ENCODE results near the gene TMEM233. TPM values are rescaled to one million over a fixed set of nuclear protein-coding genes. Genes with fewer than 3 reads are reported as not detected.

The TMEM233 gene
- total and polyA plus RNA-seq, 10 of the 15 experiments (the other 5 are each of a cell fraction or from before 2014, with no cell fraction given) = not detected

- H4K20me1 ChIP-seq (ENCODE audit: control insufficient read depth, insufficient read depth) = no peaks in the 10 kb centered on the region
- no peak overlapping the region for H3K4me3 ChIP-seq
- ChIA-PET RAD21 (ENCODE audit: unreplicated experiment) (no interaction called here), CTCF (interaction anchor here (0.6 to 7.2 kb wide), 2 partner anchors 9 to 429 kb away, joined by 3 to 91 read pairs; no protein-coding TSS in a partner anchor), POLR2A (no interaction called here), SMC1A (ENCODE audit: uncharacterized antibody, unreplicated experiment) (interaction anchor here (0.9 to 6.9 kb wide), 2 partner anchors 7 to 8 kb away, joined by 3 to 83 read pairs; no protein-coding TSS in a partner anchor)
- no peak for DNase-seq (ENCODE audit: low read depth, low spot score)
- intact Hi-C loops (cut with micrococcal nuclease; ENCODE audit: unreplicated experiment) (no loop called here), in situ Hi-C loops (cut with MboI) (loop anchor here (25.0 kb wide), 1 partner anchor 1536 kb away; the partner anchor contains the start of gene PEBP1)
- no peak for TF ChIP-seq SUZ12 (IDR thresholded peaks at IDR 0.05; ENCODE audit: unreplicated experiment)
- TF ChIP-seq RUNX3 (IDR thresholded peaks at IDR 0.05; ENCODE audit: low read length) = peak; percentile 58
- TF ChIP-seq IRF5 (IDR thresholded peaks at IDR 0.05; ENCODE audit: borderline replicate concordance) = no peak
- TF ChIP-seq ETV6 (conservative IDR thresholded peaks at IDR 0.05 in 1 of 2, IDR thresholded peaks at IDR 0.05 in 1 of 2; ENCODE audit: borderline replicate concordance in 1 of 2, low read depth in 1 of 2) = peak in 1 of 2 experiments; percentile 62; a peak in 1 of 4 replicates
- TF ChIP-seq CHD2 (IDR thresholded peaks at IDR 0.05; ENCODE audit: borderline replicate concordance, low read depth, low read length) = no peak
- no peak for TF ChIP-seq E4F1 (IDR thresholded peaks at IDR 0.05; ENCODE audit: borderline replicate concordance, partially characterized antibody)
- no peak overlapping the region for H3K27ac ChIP-seq (ENCODE audit: control insufficient read depth, insufficient read depth)
- no peak for ATAC-seq
- BruUV-seq (replicated peaks) = no TSS peak
- peaks cover 27 to 42% of the 10 kb centered on the region in 2 experiments for H3K36me3 ChIP-seq (ENCODE audit: control insufficient read depth in 2 of 2, insufficient read depth in 2 of 2, low read length in 1 of 2)
- FAIRE-seq = no peak
- H2AFZ ChIP-seq (ENCODE audit: control insufficient read depth, low read depth, low read length) = no peak overlapping the region
- peaks cover 32% of the 10 kb centered on the region for H3K79me2 ChIP-seq (ENCODE audit: control insufficient read depth, insufficient read depth, low read length)
- peaks cover 3% of the 10 kb centered on the region; the same call in 1 of the 2 replicates for H3K4me1 ChIP-seq (ENCODE audit: control insufficient read depth, insufficient read depth, low read length)
- H3K9me3 ChIP-seq (replicated peaks; ENCODE audit: control insufficient read depth, insufficient read depth, low read length) = no peaks in the 10 kb centered on the region
- H3K9ac ChIP-seq (ENCODE audit: control insufficient read depth, insufficient read depth, low read length) = no peak overlapping the region
- 0 out of 2 replicates have a peak overlapping the region, but pooled peaks have one; percentile 1 for H3K4me2 ChIP-seq (ENCODE audit: control insufficient read depth, insufficient read depth)
- 22% methylated on average over 7 of the region's 7 CpGs for WGBS (ENCODE audit: insufficient coverage, insufficient replicate concordance, low lambda C conversion rate, missing lambda C conversion rate)
- no peaks in the 10 kb centered on the region for H3K27me3 ChIP-seq (replicated peaks in 1 of 2; ENCODE audit: control insufficient read depth in 2 of 2, insufficient read depth in 2 of 2, low read length in 1 of 2)
Measured at GRCh38 chr12:119673634-119674033, 80.1 kb downstream of the TMEM233 start.

Measured in GM12878 (cell line).